HepG2 (cell line): Measurements from ENCODE around the gene SNAP47. TPM values are rescaled to one million over a fixed set of nuclear protein-coding genes. Genes with fewer than 3 reads are reported as not detected.

ENCODE experiments used
- ATAC-seq: fragments of 200-7000 bp; cut with Tn5 transposase; 3 replicates; pipeline ENCODE4 v1.9.1; 2020; ENCODE audit warnings: mild to moderate bottlenecking, moderate library complexity
- BruUV-seq: library from RNA; stranded (reverse); fragments of 400-500 nt; replicated peaks from 2 replicates; lab custom pipeline; 2021; lab: Mats Ljungman, UMichigan
- CTCF ChIA-PET: fragments of 300-600 bp; formaldehyde crosslinking; extraction: SDS; loops from one replicate; lab custom pipeline; 2021; ENCODE audit warnings: low total read pairs, inconsistent platforms, low intra/inter-chr PET ratio; lab: Yijun Ruan, JAX
- POLR2A ChIA-PET: fragments of 350-600 bp; sonication (Branson Sonifier 250); formaldehyde crosslinking; loops from one replicate; lab custom pipeline; 2020; ENCODE audit warnings: antibody characterized with exemption, inconsistent platforms; lab: Yijun Ruan, JAX
- DNase-seq: peaks from one replicate; pipeline ENCODE4 v3.0.0-alpha.2; 2015; ENCODE audit warnings: low spot score
- FAIRE-seq: peaks from 3 replicates; lab custom pipeline; 2011; peaks lifted over from hg19 to GRCh38; lab: Jason Lieb, UNC
- H2AFZ ChIP-seq: one replicate; pipeline ENCODE4 v1.6.1; 2011; ENCODE audit warnings: low read length, inconsistent platforms
- H3K27ac ChIP-seq: fragments of 300-600 bp; 3 replicates; pipeline ENCODE4 v1.8.0; 2011; ENCODE audit warnings: mixed run types, mild to moderate bottlenecking, mixed read lengths, low read length, inconsistent platforms; ENCODE audit not compliant: insufficient read depth; ENCODE audit errors: extremely low read length
- H3K27me3 ChIP-seq, 2 experiments: fragments of 200-600 bp in 1 of 2; 2 replicates in 1 of 2; 3 replicates in 1 of 2; pipeline versions ENCODE4 v1.6.0 to v1.8.0; 2011; ENCODE audit warnings: low read length in 2 of 2, mild to moderate bottlenecking in 2 of 2, moderate library complexity in 2 of 2, inconsistent platforms in 1 of 2; ENCODE audit not compliant: insufficient read depth in 2 of 2, control insufficient read depth in 1 of 2
- H3K36me3 ChIP-seq, 2 experiments: fragments of 200-600 bp in 1 of 2; replicated peaks in 1 of 2; 2 replicates in 1 of 2; 3 replicates in 1 of 2; pipeline versions ENCODE4 v1.5.1 to v1.8.0; 2011; ENCODE audit warnings: low read length in 2 of 2, inconsistent platforms in 1 of 2; ENCODE audit not compliant: insufficient read depth in 2 of 2, control insufficient read depth in 1 of 2
- H3K4me1 ChIP-seq: 2 replicates; pipeline ENCODE4 v1.5.1; 2012; ENCODE audit warnings: low read length, inconsistent platforms; ENCODE audit not compliant: insufficient read depth
- H3K4me2 ChIP-seq: 2 replicates; pipeline ENCODE4 v1.6.0; 2011; ENCODE audit warnings: low read depth, low read length, inconsistent platforms
- H3K4me3 ChIP-seq, 3 experiments: fragments of 200-600 bp in 1 of 3; sonication (generic), shearing (Covaris generic) in 1 of 3; replicated peaks in 1 of 3; 2 replicates each; pipeline ENCODE4 v1.5.1; 2011 to 2016; ENCODE audit warnings: low read length in 3 of 3, inconsistent platforms in 2 of 3, low read depth in 2 of 3, mild to moderate bottlenecking in 2 of 3, control low read depth in 1 of 3, mixed read lengths in 1 of 3; ENCODE audit not compliant: insufficient read depth in 1 of 3
- H3K79me2 ChIP-seq: one replicate; pipeline ENCODE4 v1.6.1; 2011; ENCODE audit warnings: low read length, inconsistent platforms; ENCODE audit not compliant: insufficient read depth
- H3K9ac ChIP-seq: 2 replicates; pipeline ENCODE4 v1.6.0; 2011; ENCODE audit warnings: mild to moderate bottlenecking, low read depth, low read length, inconsistent platforms; ENCODE audit not compliant: insufficient read depth
- H3K9me3 ChIP-seq: 2 replicates; pipeline ENCODE4 v1.5.1; 2012; ENCODE audit warnings: mild to moderate bottlenecking, low read length
- H4K20me1 ChIP-seq: 2 replicates; pipeline ENCODE4 v1.6.0; 2011; ENCODE audit warnings: inconsistent platforms, mild to moderate bottlenecking, low read length, moderate library complexity; ENCODE audit not compliant: insufficient read depth
- BCL6 ChIP-seq: IDR thresholded peaks from 2 replicates; pipeline ENCODE4 v1.6.1; 2016; ENCODE audit warnings: missing genetic modification reagents, missing compliant biosample characterization
- EEA1 ChIP-seq: sonication (generic); formaldehyde crosslinking; IDR thresholded peaks from 2 replicates; pipeline ENCODE4 v1.5.1; 2020; ENCODE audit warnings: mild to moderate bottlenecking, missing genetic modification reagents, borderline replicate concordance
- FLYWCH1 ChIP-seq: sonication (generic); formaldehyde crosslinking; IDR thresholded peaks from 2 replicates; pipeline ENCODE4 v1.8.1; 2023; ENCODE audit warnings: mild to moderate bottlenecking, missing genetic modification reagents
- HDAC1 ChIP-seq: sonication (generic); formaldehyde crosslinking; IDR thresholded peaks from 2 replicates; pipeline ENCODE4 v1.5.1; 2020; ENCODE audit warnings: mild to moderate bottlenecking, missing genetic modification reagents
- IKZF1 ChIP-seq: fragments of 450-650 bp; IDR thresholded peaks from 2 replicates; pipeline ENCODE4 v1.7.1; 2016
- MLXIP ChIP-seq: sonication (generic); formaldehyde crosslinking; IDR thresholded peaks from 2 replicates; pipeline ENCODE4 v1.9.0; 2021; ENCODE audit warnings: missing genetic modification reagents, borderline replicate concordance
- MYNN ChIP-seq: sonication (generic); formaldehyde crosslinking; IDR thresholded peaks from 2 replicates; pipeline ENCODE4 v1.4.0; 2020; ENCODE audit warnings: mild to moderate bottlenecking, low read depth, missing genetic modification reagents
- PHB2 ChIP-seq: fragments of 450-650 bp; IDR thresholded peaks from 2 replicates; pipeline ENCODE4 v1.6.1; 2018; ENCODE audit not compliant: partially characterized antibody
- PLRG1 ChIP-seq: fragments of 450-650 bp; conservative IDR thresholded peaks from 2 replicates; pipeline ENCODE4 v1.6.1; 2016
- RXRB ChIP-seq: IDR thresholded peaks from 2 replicates; pipeline ENCODE4 v1.6.1; 2016; ENCODE audit warnings: borderline replicate concordance, missing genetic modification reagents, missing compliant biosample characterization
- SMARCE1 ChIP-seq: fragments of 450-650 bp; IDR thresholded peaks from 2 replicates; pipeline ENCODE4 v1.6.1; 2017; ENCODE audit warnings: borderline replicate concordance
- SRSF9 ChIP-seq: fragments of 200-400 bp; formaldehyde crosslinking; IDR thresholded peaks from 2 replicates; pipeline ENCODE4 v1.6.1; 2018; ENCODE audit warnings: borderline replicate concordance, mild to moderate bottlenecking, low read depth, low read length; ENCODE audit not compliant: insufficient read depth, poor library complexity, severe bottlenecking
- ZFP1 ChIP-seq: IDR thresholded peaks from 2 replicates; pipeline ENCODE4 v1.6.1; 2016
- ZKSCAN5 ChIP-seq: sonication (generic); formaldehyde crosslinking; IDR thresholded peaks from 2 replicates; pipeline ENCODE4 v1.5.1; 2020; ENCODE audit warnings: mild to moderate bottlenecking, missing genetic modification reagents
- ZKSCAN8 ChIP-seq: IDR thresholded peaks from 2 replicates; pipeline ENCODE4 v1.6.1; 2016; ENCODE audit warnings: borderline replicate concordance, missing genetic modification reagents, missing compliant biosample characterization
- ZNF383 ChIP-seq: sonication (generic); formaldehyde crosslinking; IDR thresholded peaks from 2 replicates; pipeline ENCODE4 v1.4.0; 2020; ENCODE audit warnings: missing genetic modification reagents, mild to moderate bottlenecking, borderline replicate concordance
- WGBS: methylation state at CpG from one replicate; pipeline ENCODE4 v1.1.6; 2017; ENCODE audit warnings: low lambda C conversion rate; 5-methylcytosine and 5-hydroxymethylcytosine counted together
- in situ Hi-C: cut with HindIII; loops from 2 replicates; pipeline ENCODE4 v1.10.0; 2017; ENCODE audit warnings: low pct_unique_long_range_greater_than_20kb; ENCODE audit not compliant: extremely low pct_ligation_motif_present
- intact Hi-C: fragments of 100-400 bp; cut with micrococcal nuclease; formaldehyde crosslinking; loops from one replicate; pipeline ENCODE4 v1.10.0; 2022; ENCODE audit not compliant: unreplicated experiment
- polyA plus RNA-seq, 8 experiments: library from polyadenylated mRNA; depleted of rRNA in 3 of 8; stranded (reverse) in 7 of 8; unstranded in 1 of 8; fragments of >200 nt; fragmentation: Illumina TruSeq in 4 of 8; extraction: Trizol in 4 of 8; gene quantifications; 2 replicates each; pipeline versions ENCODE4 v1.2.1 to v1.2.3, GENCODE V29; 2011 to 2016; ENCODE audit warnings: low read depth in 4 of 8, missing spikeins in 1 of 8, mixed read lengths in 1 of 8; ENCODE audit not compliant: insufficient read depth in 1 of 8
- total RNA-seq, 5 experiments: library from RNA; depleted of rRNA; stranded (reverse); fragments of >200 nt; fragmentation: Illumina TruSeq; extraction: Trizol; gene quantifications; 2 replicates each; pipeline ENCODE4 v1.2.3, GENCODE V29; 2016; ENCODE audit warnings: low read depth in 1 of 5
- TF ChIP-seq, protein P1 (sequence below): sonication (generic); formaldehyde crosslinking; IDR thresholded peaks from 2 replicates; pipeline ENCODE4 v1.4.0; 2020; ENCODE audit warnings: missing genetic modification reagents

SNAP47 gene
- total and polyA plus RNA-seq, 2 of the 13 experiments (the other 11 are each of a cell fraction or from before 2014, with no cell fraction given) = 13.6 to 25.1 TPM

GRCh38 chr1:227790034-227790400, 54.8 kb downstream of the SNAP47 start (continued):
- TF ChIP-seq IKZF1 (no peak), FLYWCH1 (CRISPR knock-in tag) (no peak), BCL6 (no peak), ZFP1 (CRISPR knock-in tag) (no peak), EEA1 (CRISPR knock-in tag) (no peak)

DNA sequence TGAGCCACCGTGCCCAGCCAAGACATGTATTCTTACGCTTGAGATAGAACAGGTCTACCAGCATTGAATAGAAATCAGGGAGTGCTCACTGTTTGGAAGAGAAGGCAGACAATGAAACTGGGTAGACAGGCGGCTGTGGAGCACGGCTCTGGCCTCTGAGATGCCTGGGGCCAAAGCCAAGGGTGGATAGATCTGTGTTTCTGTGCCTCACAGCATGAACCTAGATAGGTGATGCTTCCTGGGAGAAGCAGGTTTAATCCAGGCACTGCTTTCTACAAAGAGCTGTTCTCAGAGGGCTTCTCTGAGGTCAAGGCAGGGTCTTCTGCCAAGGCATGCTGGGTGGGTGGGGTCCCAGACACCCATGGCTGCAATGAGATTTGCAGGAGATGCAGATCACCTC, 55.6 kb downstream of the SNAP47 start:
- 31% methylated on average over 4 of the region's 4 CpGs for WGBS
- H3K27ac ChIP-seq = no peak overlapping the region
- no TSS peak for BruUV-seq
- TF ChIP-seq MLXIP (CRISPR knock-in tag) = no peak
- no peak for TF ChIP-seq SRSF9
- no peak for TF ChIP-seq ZKSCAN5 (CRISPR knock-in tag)
- no peak for TF ChIP-seq HDAC1
- no peak for TF ChIP-seq ZKSCAN8
- TF ChIP-seq MYNN = no peak
- no peak for TF ChIP-seq RXRB (CRISPR knock-in tag)
- TF ChIP-seq SMARCE1 = no peak
- TF ChIP-seq PHB2 = no peak
- TF ChIP-seq PLRG1 = no peak
- TF ChIP-seq, protein P1, sequence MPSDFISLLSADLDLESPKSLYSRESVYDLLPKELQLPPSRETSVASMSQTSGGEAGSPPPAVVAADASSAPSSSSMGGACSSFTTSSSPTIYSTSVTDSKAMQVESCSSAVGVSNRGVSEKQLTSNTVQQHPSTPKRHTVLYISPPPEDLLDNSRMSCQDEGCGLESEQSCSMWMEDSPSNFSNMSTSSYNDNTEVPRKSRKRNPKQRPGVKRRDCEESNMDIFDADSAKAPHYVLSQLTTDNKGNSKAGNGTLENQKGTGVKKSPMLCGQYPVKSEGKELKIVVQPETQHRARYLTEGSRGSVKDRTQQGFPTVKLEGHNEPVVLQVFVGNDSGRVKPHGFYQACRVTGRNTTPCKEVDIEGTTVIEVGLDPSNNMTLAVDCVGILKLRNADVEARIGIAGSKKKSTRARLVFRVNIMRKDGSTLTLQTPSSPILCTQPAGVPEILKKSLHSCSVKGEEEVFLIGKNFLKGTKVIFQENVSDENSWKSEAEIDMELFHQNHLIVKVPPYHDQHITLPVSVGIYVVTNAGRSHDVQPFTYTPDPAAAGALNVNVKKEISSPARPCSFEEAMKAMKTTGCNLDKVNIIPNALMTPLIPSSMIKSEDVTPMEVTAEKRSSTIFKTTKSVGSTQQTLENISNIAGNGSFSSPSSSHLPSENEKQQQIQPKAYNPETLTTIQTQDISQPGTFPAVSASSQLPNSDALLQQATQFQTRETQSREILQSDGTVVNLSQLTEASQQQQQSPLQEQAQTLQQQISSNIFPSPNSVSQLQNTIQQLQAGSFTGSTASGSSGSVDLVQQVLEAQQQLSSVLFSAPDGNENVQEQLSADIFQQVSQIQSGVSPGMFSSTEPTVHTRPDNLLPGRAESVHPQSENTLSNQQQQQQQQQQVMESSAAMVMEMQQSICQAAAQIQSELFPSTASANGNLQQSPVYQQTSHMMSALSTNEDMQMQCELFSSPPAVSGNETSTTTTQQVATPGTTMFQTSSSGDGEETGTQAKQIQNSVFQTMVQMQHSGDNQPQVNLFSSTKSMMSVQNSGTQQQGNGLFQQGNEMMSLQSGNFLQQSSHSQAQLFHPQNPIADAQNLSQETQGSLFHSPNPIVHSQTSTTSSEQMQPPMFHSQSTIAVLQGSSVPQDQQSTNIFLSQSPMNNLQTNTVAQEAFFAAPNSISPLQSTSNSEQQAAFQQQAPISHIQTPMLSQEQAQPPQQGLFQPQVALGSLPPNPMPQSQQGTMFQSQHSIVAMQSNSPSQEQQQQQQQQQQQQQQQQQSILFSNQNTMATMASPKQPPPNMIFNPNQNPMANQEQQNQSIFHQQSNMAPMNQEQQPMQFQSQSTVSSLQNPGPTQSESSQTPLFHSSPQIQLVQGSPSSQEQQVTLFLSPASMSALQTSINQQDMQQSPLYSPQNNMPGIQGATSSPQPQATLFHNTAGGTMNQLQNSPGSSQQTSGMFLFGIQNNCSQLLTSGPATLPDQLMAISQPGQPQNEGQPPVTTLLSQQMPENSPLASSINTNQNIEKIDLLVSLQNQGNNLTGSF = no peak
- no peak for TF ChIP-seq ZNF383

More for the DNA sequence above, 55.6 kb downstream of the SNAP47 start:
- CTCF ChIA-PET = no interaction called here
- intact Hi-C loops = no loop called here
- POLR2A ChIA-PET = no interaction called here
- Histone ChIP-seq H3K4me1 (peaks cover 24% of the 10 kb centered on the region), H3K79me2 (no peaks in the 10 kb centered on the region), H3K36me3 (no peaks in the 10 kb centered on the region), H3K4me2 (no peak overlapping the region), H3K27me3 (peaks cover 10 to 53% of the 10 kb centered on the region in 2 experiments; a peak in 4 of 5 replicates), H4K20me1 (no peaks in the 10 kb centered on the region), H2AFZ (no peak overlapping the region), H3K9me3 (no peaks in the 10 kb centered on the region), H3K9ac (no peak overlapping the region), H3K4me3 (no peak overlapping the region)
- ATAC-seq (no peak), FAIRE-seq (no peak), DNase-seq (no peak)
- in situ Hi-C loops = no loop called here
